SK-N-SH (cell line): ENCODE results near the gene ANKRD1.

Experiments used
- EZH2phosphoT487 ChIP-seq: fragments of 200-600 bp; sonication (generic); IDR thresholded peaks from 2 replicates; pipeline ENCODE4 v1.6.1; 2017; ENCODE audit warnings: low read depth, mixed run types, mild to moderate bottlenecking, antibody characterized with exemption, moderate library complexity, borderline replicate concordance
- MXI1 ChIP-seq: IDR thresholded peaks from 2 replicates; pipeline ENCODE4 v1.6.1; 2012; ENCODE audit warnings: mild to moderate bottlenecking, low read depth, low read length, improper control_type of control experiment
- SIN3A ChIP-seq: IDR thresholded peaks from 2 replicates; pipeline ENCODE4 v1.6.1; 2012; ENCODE audit warnings: low read depth, mild to moderate bottlenecking, low read length, moderate library complexity, borderline replicate concordance
- SMC3 ChIP-seq: IDR thresholded peaks from 2 replicates; pipeline ENCODE4 v1.6.1; 2012; ENCODE audit warnings: low read depth, low read length, improper control_type of control experiment
- TF ChIP-seq, protein P1 (sequence below): fragments of 150-350 bp; IDR thresholded peaks from 2 replicates; pipeline ENCODE4 v1.6.1; 2017; ENCODE audit warnings: antibody characterized with exemption, low read length, low read depth, borderline replicate concordance
- TF ChIP-seq, protein P2 (sequence below): fragments of 200-600 bp; sonication (generic); IDR thresholded peaks from 2 replicates; pipeline ENCODE4 v1.6.1; 2017; ENCODE audit warnings: antibody characterized with exemption, mild to moderate bottlenecking, moderate library complexity

DNA sequence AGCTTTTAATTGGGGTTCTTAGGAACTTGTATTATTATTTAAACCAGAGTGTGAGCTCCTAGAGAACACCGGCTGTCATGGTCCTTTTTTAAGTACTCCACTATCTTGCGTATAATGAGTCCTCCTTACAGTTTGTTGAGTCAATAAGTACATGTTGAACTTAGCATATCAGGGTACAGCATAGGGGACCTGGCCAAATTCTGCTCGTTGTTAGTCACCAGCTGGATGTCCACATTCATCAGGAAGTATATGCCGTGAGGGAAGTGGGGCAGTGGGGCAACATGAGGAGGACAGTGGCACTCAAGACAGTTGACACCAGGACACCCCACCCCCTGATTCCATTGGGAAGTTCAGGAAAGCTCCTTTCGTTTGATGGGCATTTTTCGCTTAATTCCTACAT, 32.5 kb downstream of the ANKRD1 start:
- TF ChIP-seq MXI1: no peak
- no peak for TF ChIP-seq SMC3
- TF ChIP-seq, protein P1, sequence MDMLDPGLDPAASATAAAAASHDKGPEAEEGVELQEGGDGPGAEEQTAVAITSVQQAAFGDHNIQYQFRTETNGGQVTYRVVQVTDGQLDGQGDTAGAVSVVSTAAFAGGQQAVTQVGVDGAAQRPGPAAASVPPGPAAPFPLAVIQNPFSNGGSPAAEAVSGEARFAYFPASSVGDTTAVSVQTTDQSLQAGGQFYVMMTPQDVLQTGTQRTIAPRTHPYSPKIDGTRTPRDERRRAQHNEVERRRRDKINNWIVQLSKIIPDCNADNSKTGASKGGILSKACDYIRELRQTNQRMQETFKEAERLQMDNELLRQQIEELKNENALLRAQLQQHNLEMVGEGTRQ: no peak
- no peak for TF ChIP-seq EZH2phosphoT487
- TF ChIP-seq, protein P2, sequence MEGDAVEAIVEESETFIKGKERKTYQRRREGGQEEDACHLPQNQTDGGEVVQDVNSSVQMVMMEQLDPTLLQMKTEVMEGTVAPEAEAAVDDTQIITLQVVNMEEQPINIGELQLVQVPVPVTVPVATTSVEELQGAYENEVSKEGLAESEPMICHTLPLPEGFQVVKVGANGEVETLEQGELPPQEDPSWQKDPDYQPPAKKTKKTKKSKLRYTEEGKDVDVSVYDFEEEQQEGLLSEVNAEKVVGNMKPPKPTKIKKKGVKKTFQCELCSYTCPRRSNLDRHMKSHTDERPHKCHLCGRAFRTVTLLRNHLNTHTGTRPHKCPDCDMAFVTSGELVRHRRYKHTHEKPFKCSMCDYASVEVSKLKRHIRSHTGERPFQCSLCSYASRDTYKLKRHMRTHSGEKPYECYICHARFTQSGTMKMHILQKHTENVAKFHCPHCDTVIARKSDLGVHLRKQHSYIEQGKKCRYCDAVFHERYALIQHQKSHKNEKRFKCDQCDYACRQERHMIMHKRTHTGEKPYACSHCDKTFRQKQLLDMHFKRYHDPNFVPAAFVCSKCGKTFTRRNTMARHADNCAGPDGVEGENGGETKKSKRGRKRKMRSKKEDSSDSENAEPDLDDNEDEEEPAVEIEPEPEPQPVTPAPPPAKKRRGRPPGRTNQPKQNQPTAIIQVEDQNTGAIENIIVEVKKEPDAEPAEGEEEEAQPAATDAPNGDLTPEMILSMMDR: no peak
- no peak for TF ChIP-seq SIN3A
